ENCODE data around the gene AKAP6.
A peak's percentile ranks its signal among the peaks of the same experiment; 100 is the strongest.

Gene AKAP6

GRCh38 chr14:32414808-32415255 is 85.7 kb downstream of the AKAP6 start:
- no peaks in the 10 kb centered on the region for H3K36me3 Mint-ChIP-seq (ENCODE audit: low read depth)
- H3K27me3 Mint-ChIP-seq (ENCODE audit: low read depth, poor library complexity) = no peaks in the 10 kb centered on the region
- H3K4me1 Mint-ChIP-seq = peaks cover 7% of the 10 kb centered on the region
- H3K9me3 Mint-ChIP-seq = no peaks in the 10 kb centered on the region
- no peak for DNase-seq
- H3K27ac Mint-ChIP-seq = no peak overlapping the region
- no peak for TF ChIP-seq CTCF (IDR thresholded peaks at IDR 0.05)
- H3K4me3 Mint-ChIP-seq = no peak overlapping the region

- no peaks in the 10 kb centered on the region for H3K36me3 Mint-ChIP-seq (ENCODE audit: low read depth)
- H3K4me3 Mint-ChIP-seq = no peak overlapping the region
- no peak for TF ChIP-seq CTCF (IDR thresholded peaks at IDR 0.05)
- peaks cover 7% of the 10 kb centered on the region for H3K4me1 Mint-ChIP-seq
- DNase-seq = no peak
- H3K27ac Mint-ChIP-seq = no peak overlapping the region
- peaks cover 16% of the 10 kb centered on the region for H3K9me3 Mint-ChIP-seq
- H3K27me3 Mint-ChIP-seq (ENCODE audit: low read depth, poor library complexity) = peaks cover 2% of the 10 kb centered on the region
Observed at GRCh38 chr14:32417956-32418552, 89.0 kb downstream of the AKAP6 start.

- Mint-ChIP-seq H3K36me3 (ENCODE audit: low read depth) (no peaks in the 10 kb centered on the region), H3K4me3 (no peak overlapping the region), H3K9me3 (peaks cover 25% of the 10 kb centered on the region), H3K4me1 (peaks cover 7% of the 10 kb centered on the region), H3K27me3 (ENCODE audit: low read depth, poor library complexity) (peaks cover 2% of the 10 kb centered on the region), H3K27ac (no peak overlapping the region)
- no peak for TF ChIP-seq CTCF (IDR thresholded peaks at IDR 0.05)
- DNase-seq = no peak
Observed at GRCh38 chr14:32419429-32419828, 90.3 kb downstream of the AKAP6 start.

- Mint-ChIP-seq H3K27me3 (ENCODE audit: low read depth, poor library complexity) (peaks cover 5% of the 10 kb centered on the region), H3K4me1 (peaks cover 23% of the 10 kb centered on the region), H3K27ac (no peak overlapping the region), H3K9me3 (peaks cover 28% of the 10 kb centered on the region), H3K36me3 (ENCODE audit: low read depth) (no peaks in the 10 kb centered on the region), H3K4me3 (no peak overlapping the region)
- TF ChIP-seq CTCF (IDR thresholded peaks at IDR 0.05) = no peak
- DNase-seq = no peak
Observed at GRCh38 chr14:32421781-32422180, 92.7 kb downstream of the AKAP6 start.

GRCh38 chr14:32422440-32422839 is 93.3 kb downstream of the AKAP6 start:
- Mint-ChIP-seq H3K36me3 (ENCODE audit: low read depth) (no peaks in the 10 kb centered on the region), H3K4me3 (no peak overlapping the region), H3K9me3 (peaks cover 28% of the 10 kb centered on the region), H3K27ac (no peak overlapping the region), H3K4me1 (peaks cover 30% of the 10 kb centered on the region), H3K27me3 (ENCODE audit: low read depth, poor library complexity) (peaks cover 5% of the 10 kb centered on the region)
- DNase-seq = no peak
- TF ChIP-seq CTCF (IDR thresholded peaks at IDR 0.05) = no peak

GRCh38 chr14:32426028-32426427 is 96.9 kb downstream of the AKAP6 start:
- Mint-ChIP-seq H3K27me3 (ENCODE audit: low read depth, poor library complexity) (peaks cover 5% of the 10 kb centered on the region), H3K27ac (peak overlapping the region; percentile 46), H3K9me3 (peaks cover 28% of the 10 kb centered on the region), H3K36me3 (ENCODE audit: low read depth) (no peaks in the 10 kb centered on the region), H3K4me1 (peaks cover 49% of the 10 kb centered on the region), H3K4me3 (peak overlapping the region; percentile 46)
- TF ChIP-seq CTCF (IDR thresholded peaks at IDR 0.05) = no peak
- no peak for DNase-seq
